ENCODE data around the gene PCDH15.

DNA sequence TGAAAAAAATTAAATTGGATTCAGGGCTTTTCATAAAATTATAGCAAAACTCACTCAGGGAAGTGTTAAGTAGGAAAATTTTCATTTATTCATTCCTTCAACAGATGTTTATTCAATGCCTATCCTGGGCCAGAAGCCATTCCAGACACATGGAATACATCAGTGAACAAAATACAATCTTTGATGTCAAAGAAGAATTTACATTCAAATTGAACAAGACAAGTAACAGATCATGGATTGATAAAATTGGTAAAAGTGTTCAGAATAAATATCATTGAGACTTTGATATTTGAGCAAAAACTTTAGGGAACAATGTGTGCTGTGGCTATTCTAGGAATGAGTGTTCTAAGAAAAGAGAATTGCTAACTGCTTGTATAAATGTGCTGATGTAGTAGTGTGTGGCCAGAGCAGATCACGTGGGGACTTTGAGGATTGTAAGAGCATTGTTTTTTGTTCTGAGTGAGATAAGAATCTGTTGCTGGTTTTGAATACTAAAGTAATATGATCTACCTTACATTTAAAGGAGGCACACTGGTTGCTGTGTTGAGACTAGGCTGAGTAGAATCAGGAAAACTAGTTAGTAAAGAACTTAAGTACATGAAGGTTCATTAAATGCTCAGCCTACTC is 957.2 kb downstream of the PCDH15 start:
- TF ChIP-seq, protein P1, sequence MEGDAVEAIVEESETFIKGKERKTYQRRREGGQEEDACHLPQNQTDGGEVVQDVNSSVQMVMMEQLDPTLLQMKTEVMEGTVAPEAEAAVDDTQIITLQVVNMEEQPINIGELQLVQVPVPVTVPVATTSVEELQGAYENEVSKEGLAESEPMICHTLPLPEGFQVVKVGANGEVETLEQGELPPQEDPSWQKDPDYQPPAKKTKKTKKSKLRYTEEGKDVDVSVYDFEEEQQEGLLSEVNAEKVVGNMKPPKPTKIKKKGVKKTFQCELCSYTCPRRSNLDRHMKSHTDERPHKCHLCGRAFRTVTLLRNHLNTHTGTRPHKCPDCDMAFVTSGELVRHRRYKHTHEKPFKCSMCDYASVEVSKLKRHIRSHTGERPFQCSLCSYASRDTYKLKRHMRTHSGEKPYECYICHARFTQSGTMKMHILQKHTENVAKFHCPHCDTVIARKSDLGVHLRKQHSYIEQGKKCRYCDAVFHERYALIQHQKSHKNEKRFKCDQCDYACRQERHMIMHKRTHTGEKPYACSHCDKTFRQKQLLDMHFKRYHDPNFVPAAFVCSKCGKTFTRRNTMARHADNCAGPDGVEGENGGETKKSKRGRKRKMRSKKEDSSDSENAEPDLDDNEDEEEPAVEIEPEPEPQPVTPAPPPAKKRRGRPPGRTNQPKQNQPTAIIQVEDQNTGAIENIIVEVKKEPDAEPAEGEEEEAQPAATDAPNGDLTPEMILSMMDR (IDR thresholded peaks at IDR 0.05; ENCODE audit: insufficient read depth, low read length, poor library complexity, severe bottlenecking): no peak
- TF ChIP-seq EZH2phosphoT487 (conservative IDR thresholded peaks at IDR 0.05; ENCODE audit: low read length): no peak
